Endodermal cell (in vitro differentiated cells): Measurements from ENCODE around the gene RCHY1. TPM values are rescaled to one million over a fixed set of nuclear protein-coding genes. Genes with fewer than 3 reads are reported as not detected.
"Not testable (repeated sequence)": the region's sequence is repeated elsewhere in the genome, so short reads cannot be mapped to it uniquely, and the experiment has no call there.

ENCODE experiments used
- DNase-seq: peaks from one replicate; pipeline ENCODE4 v3.0.0-alpha.2; 2017
- H3K27ac ChIP-seq: 2 replicates; pipeline ENCODE4 v1.5.1; 2013; ENCODE audit warnings: mild to moderate bottlenecking, low read depth, low read length, moderate library complexity
- H3K27me3 ChIP-seq: 2 replicates; pipeline ENCODE4 v1.6.1; 2013; ENCODE audit warnings: mild to moderate bottlenecking, low read length, moderate library complexity; ENCODE audit not compliant: insufficient read depth, control insufficient read depth, poor library complexity, severe bottlenecking
- H3K36me3 ChIP-seq: 2 replicates; pipeline ENCODE4 v1.7.0; 2013; ENCODE audit warnings: mild to moderate bottlenecking, low read length, moderate library complexity; ENCODE audit not compliant: control insufficient read depth, insufficient read depth
- H3K4me1 ChIP-seq: one replicate; pipeline ENCODE4 v1.7.0; 2013; ENCODE audit warnings: low read length; ENCODE audit not compliant: control insufficient read depth, insufficient read depth
- H3K4me3 ChIP-seq: 2 replicates; pipeline ENCODE4 v1.5.1; 2013; ENCODE audit warnings: mild to moderate bottlenecking, low read length, moderate library complexity
- H3K9ac ChIP-seq: 2 replicates; pipeline ENCODE4 v1.6.1; 2013; ENCODE audit warnings: mild to moderate bottlenecking, low read length, moderate library complexity; ENCODE audit not compliant: poor library complexity, severe bottlenecking; ENCODE audit errors: extremely low read depth
- H3K9me3 ChIP-seq: 2 replicates; pipeline ENCODE4 v1.6.1; 2013; ENCODE audit warnings: mild to moderate bottlenecking, low read length, moderate library complexity; ENCODE audit not compliant: control insufficient read depth
- H3K27ac Mint-ChIP-seq: 2 replicates; pipeline ENCODE4 v1.8.0; 2020; ENCODE audit warnings: mixed read lengths
- H3K27me3 Mint-ChIP-seq: 2 replicates; pipeline ENCODE4 v1.8.0; 2021; ENCODE audit warnings: mild to moderate bottlenecking, mixed read lengths; ENCODE audit not compliant: insufficient read depth
- H3K36me3 Mint-ChIP-seq: 2 replicates; pipeline ENCODE4 v1.8.0; 2020; ENCODE audit warnings: low read depth, mixed read lengths
- H3K4me1 Mint-ChIP-seq: 2 replicates; pipeline ENCODE4 v1.8.0; 2020; ENCODE audit warnings: mixed read lengths
- H3K4me3 Mint-ChIP-seq: 2 replicates; pipeline ENCODE4 v1.8.0; 2020; ENCODE audit warnings: mild to moderate bottlenecking, moderate library complexity, mixed read lengths
- H3K9me3 Mint-ChIP-seq: 2 replicates; pipeline ENCODE4 v1.8.0; 2020; ENCODE audit warnings: mild to moderate bottlenecking, mixed read lengths
- CTCF ChIP-seq: fragments of 200-600 bp; sonication (generic); conservative IDR thresholded peaks from 2 replicates; pipeline ENCODE4 v1.5.0; 2021; ENCODE audit warnings: antibody characterized with exemption, mild to moderate bottlenecking
- WGBS, 2 experiments: methylation state at CpG; one replicate each; pipeline versions ENCODE4 v1.1.5 to v1.1.7; 2013; ENCODE audit warnings: missing lambda C conversion rate in 2 of 2, mixed read lengths in 1 of 2; ENCODE audit not compliant: insufficient coverage in 1 of 2, insufficient read length in 1 of 2; 5-methylcytosine and 5-hydroxymethylcytosine counted together
- total RNA-seq, 2 donors: library from RNA; stranded (reverse); fragmentation: NEBNext Ultra II Directional in 1 of 2; extraction: Animal tissue kit (Norgen Biotek cat#: 25700) in 1 of 2; gene quantifications; 2 replicates in 1 of 2; 3 replicates in 1 of 2; pipeline ENCODE4 v1.2.1, GENCODE V29; 2021

The RCHY1 gene
- total RNA-seq, 2 donors from 2014 or later: 35.5 to 35.7 TPM

- H3K27ac Mint-ChIP-seq: no peak overlapping the region
- no peak for DNase-seq
These were observed 33.6 kb upstream of the RCHY1 start for GRCh38 chr4:75547647-75548387.

GRCh38 chr4:75545526-75545925 lies 31.3 kb upstream of the RCHY1 start:
- peaks cover 3% of the 10 kb centered on the region for H3K36me3 Mint-ChIP-seq

More at GRCh38 chr4:75547647-75548387, 33.6 kb upstream of the RCHY1 start:
- Histone ChIP-seq H3K27me3 (no peaks in the 10 kb centered on the region), H3K4me1 (no peaks in the 10 kb centered on the region), H3K9me3 (no peaks in the 10 kb centered on the region), H3K36me3 (no peaks in the 10 kb centered on the region), H3K27ac (no peak overlapping the region), H3K9ac (no peak overlapping the region), H3K4me3 (no peak overlapping the region)
- TF ChIP-seq CTCF: no peak
- Mint-ChIP-seq H3K27me3 (no peaks in the 10 kb centered on the region), H3K9me3 (no peaks in the 10 kb centered on the region), H3K4me3 (no peak overlapping the region), H3K4me1 (no peaks in the 10 kb centered on the region), H3K36me3 (peaks cover 3% of the 10 kb centered on the region)
- 95 to 100% methylated on average over 3 to 15 of the region's 15 CpGs for WGBS, 2 experiments

GRCh38 chr4:75544870-75545269 lies 30.7 kb upstream of the RCHY1 start:
- H3K9me3 Mint-ChIP-seq: no peaks in the 10 kb centered on the region
- no peak for TF ChIP-seq CTCF
- no peaks in the 10 kb centered on the region for H3K4me1 Mint-ChIP-seq
- no peak overlapping the region for H3K27ac ChIP-seq
- no peak overlapping the region for H3K4me3 ChIP-seq
- H3K27me3 Mint-ChIP-seq: no peaks in the 10 kb centered on the region
- H3K36me3 Mint-ChIP-seq: peaks cover 3% of the 10 kb centered on the region
- H3K27me3 ChIP-seq: no peaks in the 10 kb centered on the region
- H3K9me3 ChIP-seq: no peaks in the 10 kb centered on the region
- H3K4me1 ChIP-seq: no peaks in the 10 kb centered on the region
- DNase-seq: no peak
- 88 to 100% methylated on average over 2 to 3 of the region's 3 CpGs for WGBS, 2 experiments
- no peaks in the 10 kb centered on the region for H3K36me3 ChIP-seq
- no peak overlapping the region for H3K9ac ChIP-seq
- H3K27ac Mint-ChIP-seq: no peak overlapping the region
- H3K4me3 Mint-ChIP-seq: no peak overlapping the region

More at GRCh38 chr4:75545526-75545925, 31.3 kb upstream of the RCHY1 start:
- 93% methylated on average over 2 to 5 of the region's 5 CpGs for WGBS, 2 experiments
- DNase-seq: no peak
- H3K9me3 ChIP-seq: no peaks in the 10 kb centered on the region
- no peaks in the 10 kb centered on the region for H3K9me3 Mint-ChIP-seq
- H3K27me3 ChIP-seq: no peaks in the 10 kb centered on the region
- no peaks in the 10 kb centered on the region for H3K4me1 Mint-ChIP-seq
- no peak for TF ChIP-seq CTCF
- no peak overlapping the region for H3K27ac Mint-ChIP-seq
- H3K9ac ChIP-seq: no peak overlapping the region
- no peaks in the 10 kb centered on the region for H3K27me3 Mint-ChIP-seq
- no peak overlapping the region for H3K27ac ChIP-seq
- H3K4me1 ChIP-seq: no peaks in the 10 kb centered on the region
- no peak overlapping the region for H3K4me3 Mint-ChIP-seq
- no peaks in the 10 kb centered on the region for H3K36me3 ChIP-seq
- H3K4me3 ChIP-seq: no peak overlapping the region

GRCh38 chr4:75544220-75544619 lies 30.0 kb upstream of the RCHY1 start:
- not testable (repeated sequence) for H3K4me1 Mint-ChIP-seq, H3K4me3 Mint-ChIP-seq, H3K27me3 ChIP-seq, H3K36me3 ChIP-seq, DNase-seq, H3K27me3 Mint-ChIP-seq, H3K4me1 ChIP-seq, H3K4me3 ChIP-seq, H3K9ac ChIP-seq, H3K36me3 Mint-ChIP-seq, H3K9me3 Mint-ChIP-seq, H3K27ac ChIP-seq, H3K9me3 ChIP-seq, H3K27ac Mint-ChIP-seq
- 93 to 96% methylated on average over 6 to 8 of the region's 8 CpGs for WGBS, 2 experiments
